Activated naive CD4-positive, alpha-beta T cell treated with anti-CD3 and anti-CD28 coated beads, Interleukin-2, amount 50 U/mL, for 72 hours (primary cell): Measurements from ENCODE around the gene HOXC4. TPM values are rescaled to one million over a fixed set of nuclear protein-coding genes. Genes with fewer than 3 reads are reported as not detected.
"Not testable (repeated sequence)": the region's sequence is repeated elsewhere in the genome, so short reads cannot be mapped to it uniquely, and the experiment has no call there.

Experiments
- ATAC-seq, 2 donors: fragments of 150-1000 bp; cut with Tn5 transposase; 2 replicates each; pipeline ENCODE4 v1.10.0; 2021; ENCODE audit warnings: mild to moderate bottlenecking in 2 of 2, moderate library complexity in 2 of 2
- DNase-seq, 2 donors: peaks; one replicate each; pipeline ENCODE4 v3.0.0; 2021 to 2022; ENCODE audit warnings: low spot score in 2 of 2
- H3K27ac Mint-ChIP-seq, 2 donors: one replicate each; pipeline ENCODE4 v1.8.0; 2022; ENCODE audit warnings: mild to moderate bottlenecking in 2 of 2, mixed read lengths in 2 of 2
- H3K36me3 Mint-ChIP-seq, 2 donors: one replicate each; pipeline ENCODE4 v1.8.0; 2022; ENCODE audit warnings: mixed read lengths in 2 of 2
- H3K9me3 Mint-ChIP-seq, 2 donors: one replicate each; pipeline ENCODE4 v1.8.0; 2022; ENCODE audit warnings: mixed read lengths in 2 of 2
- total RNA-seq, 2 donors: library from RNA; stranded (reverse); gene quantifications; one replicate each; pipeline ENCODE4 v1.2.3, GENCODE V29; 2022

The HOXC4 gene
- total RNA-seq, 2 donors from 2014 or later: 0.18 TPM; not detected in 1

GRCh38 chr12:54056110-54056509, 2.5 kb downstream of the HOXC4 start:
- H3K36me3 Mint-ChIP-seq: no peaks in the 10 kb centered on the region
- ATAC-seq (no peak), DNase-seq (no peak)
- no peak overlapping the region for H3K27ac Mint-ChIP-seq
- H3K9me3 Mint-ChIP-seq: no peaks in the 10 kb centered on the region

DNA sequence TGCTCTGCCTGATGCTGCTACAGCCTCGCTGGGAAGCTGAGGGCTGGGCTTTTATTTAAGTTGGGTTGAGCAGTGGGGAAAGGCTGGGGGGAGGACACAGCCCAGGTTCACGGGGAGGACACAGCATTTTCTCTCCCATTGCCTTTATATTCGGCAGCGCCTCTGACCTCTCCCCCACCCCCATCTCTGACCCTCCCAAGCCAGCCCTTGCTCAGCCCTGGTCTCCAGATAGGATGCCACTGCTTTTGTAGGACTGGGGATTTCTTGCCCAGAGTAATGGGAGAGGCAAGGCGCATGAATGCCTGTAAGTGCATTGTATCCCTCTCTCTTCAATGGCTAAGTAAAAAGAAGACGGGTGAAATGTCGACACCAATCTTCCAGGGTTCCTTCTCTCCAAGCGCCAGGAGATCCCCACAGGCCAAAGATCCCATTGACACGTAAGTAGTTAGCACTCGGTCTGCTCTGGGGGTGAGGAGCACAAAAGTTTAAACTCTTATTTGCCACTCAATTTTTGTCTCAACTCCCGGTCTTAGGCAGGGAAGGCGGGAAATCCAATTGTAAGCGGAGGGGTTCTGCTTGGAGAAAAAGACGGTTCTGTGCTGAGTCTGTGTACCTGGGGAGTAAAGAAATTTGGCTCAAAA, 4.6 kb downstream of the HOXC4 start:
- no peaks in the 10 kb centered on the region for H3K9me3 Mint-ChIP-seq
- DNase-seq (no peak), ATAC-seq (no peak)
- H3K36me3 Mint-ChIP-seq: no peaks in the 10 kb centered on the region
- no peak overlapping the region for H3K27ac Mint-ChIP-seq

GRCh38 chr12:54059668-54060067, 6.0 kb downstream of the HOXC4 start:
- H3K27ac Mint-ChIP-seq: no peak overlapping the region
- no peaks in the 10 kb centered on the region for H3K36me3 Mint-ChIP-seq
- ATAC-seq (no peak), DNase-seq (no peak)
- no peaks in the 10 kb centered on the region for H3K9me3 Mint-ChIP-seq

- no peaks in the 10 kb centered on the region for H3K36me3 Mint-ChIP-seq
- no peak for DNase-seq
- no peaks in the 10 kb centered on the region for H3K9me3 Mint-ChIP-seq
- no peak for ATAC-seq
- no peak overlapping the region for H3K27ac Mint-ChIP-seq
Measured at GRCh38 chr12:54060174-54060974, 6.7 kb downstream of the HOXC4 start.

DNA sequence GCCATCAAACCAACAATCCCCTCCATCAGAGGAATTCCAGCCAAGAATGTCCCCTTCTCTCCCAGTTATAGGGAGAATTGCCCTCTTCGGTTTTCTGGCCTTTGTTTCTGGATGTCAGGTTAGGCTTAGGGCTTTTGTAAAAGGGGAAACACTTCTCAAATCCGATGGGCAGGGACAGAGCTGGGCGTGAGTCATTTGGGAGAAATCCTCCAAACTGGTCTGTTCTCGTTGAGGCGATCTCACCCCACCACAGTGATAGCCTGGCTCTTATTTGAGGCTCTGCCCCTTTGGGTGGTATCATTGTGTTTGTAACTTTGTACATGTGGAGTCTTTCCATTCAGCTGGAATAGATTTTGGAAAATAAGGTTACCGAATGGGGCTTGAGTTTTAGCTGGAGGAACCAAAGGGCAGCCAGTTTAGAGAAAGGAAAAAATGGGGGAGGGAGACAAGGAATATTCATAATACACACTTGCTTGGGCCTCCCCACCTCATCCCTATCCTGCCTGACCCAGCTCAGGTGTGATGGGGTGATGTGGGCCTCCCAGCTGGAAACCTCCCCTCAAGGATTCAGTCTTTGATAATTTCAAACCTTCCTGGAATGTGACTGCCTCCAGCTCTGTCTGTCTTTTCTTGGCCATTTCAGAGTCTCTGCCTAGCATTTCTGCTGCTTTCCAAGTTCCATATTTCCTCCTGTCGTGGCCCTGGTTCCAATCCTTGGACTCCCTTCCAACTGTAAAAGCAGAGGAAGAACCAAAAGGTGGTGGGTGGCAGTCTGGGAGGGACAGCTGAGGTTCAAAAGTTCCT, 7.5 kb downstream of the HOXC4 start:
- DNase-seq (no peak), ATAC-seq (no peak)
- H3K27ac Mint-ChIP-seq: no peak overlapping the region
- H3K36me3 Mint-ChIP-seq: no peaks in the 10 kb centered on the region
- no peaks in the 10 kb centered on the region for H3K9me3 Mint-ChIP-seq

DNA sequence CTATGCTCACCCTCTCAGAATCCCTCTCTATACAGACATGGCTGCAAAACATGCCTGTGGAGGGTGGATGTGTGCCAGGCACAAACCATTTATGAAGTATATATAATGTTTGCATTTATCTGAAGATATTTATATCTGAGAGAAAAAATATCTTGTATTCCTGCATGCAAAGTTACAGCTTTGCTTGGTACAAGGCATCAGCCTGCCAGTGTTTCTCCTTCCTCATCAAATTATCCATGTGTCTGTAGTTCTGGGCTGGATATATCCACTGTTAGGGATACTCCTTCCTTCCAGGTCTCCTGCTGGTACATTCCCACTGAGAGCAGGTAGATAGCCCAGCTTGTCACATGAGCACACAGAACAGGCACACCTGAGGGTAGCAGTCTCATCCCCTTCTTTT, 12.0 kb downstream of the HOXC4 start:
- no peaks in the 10 kb centered on the region for H3K36me3 Mint-ChIP-seq
- DNase-seq: no peak
- no peaks in the 10 kb centered on the region for H3K9me3 Mint-ChIP-seq
- no peak for ATAC-seq
- H3K27ac Mint-ChIP-seq: no peak overlapping the region

DNA sequence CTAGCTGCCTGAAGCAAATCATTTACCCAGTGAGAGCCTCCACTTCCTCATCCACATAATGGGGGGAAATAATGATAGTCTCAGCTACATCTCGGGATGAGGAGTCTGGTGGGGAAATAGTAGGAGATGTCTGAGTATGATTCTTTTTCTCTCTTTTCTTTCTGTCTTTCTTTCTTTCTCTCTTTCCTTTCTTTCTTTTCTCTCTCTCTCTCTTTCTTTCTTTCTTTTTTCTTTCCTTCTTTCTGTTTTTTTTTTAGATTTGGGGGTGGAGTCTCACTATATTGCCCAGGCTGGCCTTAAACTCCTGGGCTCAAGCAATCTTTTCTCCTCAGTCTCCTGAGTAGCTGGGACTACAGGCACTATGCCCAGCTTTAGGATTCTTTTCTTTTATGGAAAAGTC, 12.8 kb downstream of the HOXC4 start:
- no peak for ATAC-seq
- Mint-ChIP-seq H3K36me3 (no peaks in the 10 kb centered on the region), H3K27ac (no peak overlapping the region), H3K9me3 (no peaks in the 10 kb centered on the region)
- no peak for DNase-seq

DNA sequence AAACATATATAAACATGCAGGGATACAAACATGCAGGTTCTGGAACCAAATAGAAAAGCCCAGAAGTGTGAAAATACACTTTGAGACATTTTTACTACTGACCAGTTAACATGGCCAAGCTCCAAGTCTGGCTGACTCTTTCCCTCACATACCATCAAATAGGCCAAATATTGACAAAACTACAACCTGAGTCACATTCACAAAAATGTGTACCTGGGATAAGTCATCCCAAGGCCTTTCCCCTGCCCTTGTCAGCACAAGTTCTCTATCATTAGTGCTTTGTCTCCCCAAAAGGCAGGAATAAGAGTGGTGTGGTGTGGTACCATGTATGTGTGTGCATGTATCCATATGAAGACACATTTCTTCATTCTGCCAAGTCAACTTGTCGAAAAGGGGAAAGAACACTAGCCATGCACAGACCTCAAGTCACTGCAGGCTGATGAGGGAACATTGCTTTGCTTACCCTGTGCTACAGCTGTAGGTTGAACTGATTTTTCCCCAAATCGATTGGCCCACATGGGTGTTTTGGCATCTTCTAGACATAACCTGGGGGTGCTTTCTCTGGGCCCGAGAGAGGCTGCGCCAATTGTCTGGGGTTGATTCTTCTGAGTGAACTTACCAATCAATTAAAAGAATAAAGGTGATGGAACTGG, 14.9 kb downstream of the HOXC4 start:
- no peak for ATAC-seq
- H3K9me3 Mint-ChIP-seq: no peaks in the 10 kb centered on the region
- no peaks in the 10 kb centered on the region for H3K36me3 Mint-ChIP-seq

DNA sequence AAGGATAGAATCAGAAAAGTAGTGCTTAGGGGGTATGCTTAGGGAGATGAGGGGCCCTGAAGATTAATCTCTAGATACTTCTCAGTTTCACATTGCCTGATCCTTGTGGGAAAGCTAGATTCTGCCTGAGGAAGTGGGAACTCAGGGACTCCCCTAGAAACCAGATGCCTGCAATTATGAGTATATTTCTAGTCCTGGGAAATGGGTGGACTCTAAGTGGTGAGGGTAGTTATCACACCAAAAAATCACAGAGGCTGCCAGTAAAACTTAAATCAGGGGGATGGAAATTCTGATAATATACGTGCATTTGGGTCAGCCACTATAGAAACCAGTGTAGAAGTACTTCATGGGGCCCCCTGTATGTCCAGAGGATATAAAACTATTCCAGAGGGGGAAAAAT, 18.3 kb downstream of the HOXC4 start:
- Mint-ChIP-seq H3K9me3 (no peaks in the 10 kb centered on the region), H3K27ac (no peak overlapping the region), H3K36me3 (no peaks in the 10 kb centered on the region)
- ATAC-seq: no peak
- no peak for DNase-seq

More for the DNA sequence above, 14.9 kb downstream of the HOXC4 start:
- H3K27ac Mint-ChIP-seq: no peak overlapping the region
- no peak for DNase-seq

- H3K27ac Mint-ChIP-seq: peak overlapping the region in 1 of 2 donors; percentile 68
- no peaks in the 10 kb centered on the region for H3K9me3 Mint-ChIP-seq
- ATAC-seq (no peak), DNase-seq (no peak)
- no peaks in the 10 kb centered on the region for H3K36me3 Mint-ChIP-seq
Measured at GRCh38 chr12:54074308-54074707, 20.7 kb downstream of the HOXC4 start.

DNA sequence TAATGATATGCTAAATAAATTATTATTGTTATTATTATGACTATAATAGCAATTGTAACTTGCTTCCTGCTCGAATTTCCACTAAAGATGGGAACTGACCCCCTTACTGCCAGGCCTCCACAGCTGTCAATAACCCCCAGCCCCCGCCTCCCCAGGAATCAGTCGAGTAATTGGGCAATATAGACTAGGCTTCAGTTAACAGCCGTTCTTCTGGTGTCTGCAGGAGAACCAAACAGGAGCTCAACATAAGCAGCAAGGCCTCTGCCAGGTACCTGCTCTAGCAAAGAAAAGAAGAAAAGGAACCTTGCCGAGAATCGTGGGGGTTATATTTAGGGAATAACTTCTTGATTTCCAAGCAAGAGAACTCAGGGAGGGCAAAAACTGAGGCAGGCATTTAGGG, 21.8 kb downstream of the HOXC4 start:
- Mint-ChIP-seq H3K36me3 (no peaks in the 10 kb centered on the region), H3K9me3 (no peaks in the 10 kb centered on the region), H3K27ac (no peak overlapping the region)
- DNase-seq (no peak), ATAC-seq (no peak)

- DNase-seq (no peak), ATAC-seq (no peak)
- Mint-ChIP-seq H3K27ac (no peak overlapping the region), H3K9me3 (no peaks in the 10 kb centered on the region), H3K36me3 (no peaks in the 10 kb centered on the region)
Measured at GRCh38 chr12:54075974-54076373, 22.3 kb downstream of the HOXC4 start.

GRCh38 chr12:54077843-54078242, 24.2 kb downstream of the HOXC4 start:
- H3K9me3 Mint-ChIP-seq, ATAC-seq, H3K27ac Mint-ChIP-seq: not testable (repeated sequence)

DNA sequence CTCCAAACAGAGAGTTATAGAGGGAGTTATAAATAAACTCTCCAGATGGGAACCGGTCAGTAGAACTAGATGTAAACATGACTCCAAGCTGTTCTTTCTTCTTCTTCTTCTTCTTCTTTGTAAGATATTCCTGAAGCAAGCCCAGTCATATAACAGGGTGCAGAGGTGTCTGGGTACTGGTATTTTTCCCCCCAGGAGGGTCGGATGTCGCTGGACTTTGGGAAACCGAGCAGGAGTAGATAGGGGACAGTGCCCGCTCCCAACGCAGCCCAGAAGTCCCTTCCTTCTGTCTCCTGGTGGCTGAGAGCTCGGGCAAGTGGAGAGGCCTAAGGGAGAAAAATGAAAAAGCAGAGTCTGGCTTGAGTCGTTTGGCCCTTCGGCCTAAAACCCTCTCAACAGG, 25.5 kb downstream of the HOXC4 start:
- not testable (repeated sequence) for H3K36me3 Mint-ChIP-seq, DNase-seq, H3K27ac Mint-ChIP-seq, H3K9me3 Mint-ChIP-seq, ATAC-seq

More at GRCh38 chr12:54077843-54078242, 24.2 kb downstream of the HOXC4 start:
- DNase-seq, H3K36me3 Mint-ChIP-seq: not testable (repeated sequence)

DNA sequence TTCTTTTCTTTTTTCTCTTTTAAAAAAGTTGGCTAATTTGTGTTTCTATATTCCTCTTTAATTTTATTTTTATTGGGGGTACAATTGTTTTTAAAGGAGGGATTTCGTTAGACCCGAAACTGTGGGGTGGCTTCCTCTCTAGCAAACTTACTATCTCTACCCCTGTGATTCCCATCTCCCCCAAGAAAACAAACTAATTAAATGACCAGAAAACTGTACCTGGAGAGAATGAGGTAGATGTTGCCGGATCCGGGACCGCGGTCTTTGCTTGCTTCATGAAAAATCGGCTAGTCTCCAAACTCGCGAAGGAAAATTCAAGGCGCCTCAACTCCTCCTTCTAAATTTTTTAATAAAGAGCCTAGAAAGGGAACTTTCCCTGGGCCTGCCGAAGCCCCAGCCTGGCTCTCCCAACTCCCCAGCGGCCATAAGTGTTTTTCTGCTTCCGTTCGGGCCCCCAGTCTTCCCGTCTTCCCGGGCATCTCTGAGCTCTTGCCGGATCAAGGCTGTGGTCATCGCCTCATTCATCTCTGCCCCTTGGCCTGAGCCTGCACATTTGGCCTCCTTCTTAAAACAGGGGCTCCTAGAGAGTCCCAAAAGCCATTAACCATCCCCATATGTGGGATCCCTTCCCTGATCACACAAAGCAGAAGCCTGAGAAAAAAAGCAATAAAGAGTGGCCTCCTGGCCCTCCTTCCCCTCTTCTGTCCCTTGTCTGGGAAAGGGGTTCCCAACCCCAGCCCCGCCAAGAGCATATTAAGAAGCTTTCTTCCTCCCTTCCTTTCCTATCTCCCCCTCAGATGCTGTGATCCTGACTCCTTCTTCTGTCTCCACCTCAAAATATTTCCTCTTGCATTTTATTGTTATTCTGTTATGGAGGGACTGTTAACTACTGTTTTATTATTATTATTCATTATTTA, 26.6 kb downstream of the HOXC4 start:
- DNase-seq: not testable (repeated sequence)
- peak overlapping the region in 1 of 2 donors; percentile 12 for H3K27ac Mint-ChIP-seq

GRCh38 chr12:54081053-54081514, 27.4 kb downstream of the HOXC4 start:
- peak overlapping the region; percentile 81 to 83 for H3K27ac Mint-ChIP-seq
- ATAC-seq: not testable (repeated sequence)

More for the DNA sequence above, 26.6 kb downstream of the HOXC4 start:
- not testable (repeated sequence) for ATAC-seq, H3K36me3 Mint-ChIP-seq, H3K9me3 Mint-ChIP-seq

More at GRCh38 chr12:54081053-54081514, 27.4 kb downstream of the HOXC4 start:
- not testable (repeated sequence) for DNase-seq, H3K9me3 Mint-ChIP-seq, H3K36me3 Mint-ChIP-seq
